HepG2 (cell line): ENCODE measurements around the gene ITGA6. TPM values are rescaled to one million over a fixed set of nuclear protein-coding genes. Genes with fewer than 3 reads are reported as not detected.

Experiments
- ATAC-seq: fragments of 200-7000 bp; cut with Tn5 transposase; 3 replicates; pipeline ENCODE4 v1.9.1; 2020; ENCODE audit warnings: mild to moderate bottlenecking, moderate library complexity
- BruUV-seq: library from RNA; stranded (reverse); fragments of 400-500 nt; replicated peaks from 2 replicates; lab custom pipeline; 2021; lab: Mats Ljungman, UMichigan
- CTCF ChIA-PET: fragments of 300-600 bp; formaldehyde crosslinking; extraction: SDS; loops from one replicate; lab custom pipeline; 2021; ENCODE audit warnings: low total read pairs, inconsistent platforms, low intra/inter-chr PET ratio; lab: Yijun Ruan, JAX
- POLR2A ChIA-PET: fragments of 350-600 bp; sonication (Branson Sonifier 250); formaldehyde crosslinking; loops from one replicate; lab custom pipeline; 2020; ENCODE audit warnings: antibody characterized with exemption, inconsistent platforms; lab: Yijun Ruan, JAX
- DNase-seq: peaks from one replicate; pipeline ENCODE4 v3.0.0-alpha.2; 2015; ENCODE audit warnings: low spot score
- FAIRE-seq: peaks from 3 replicates; lab custom pipeline; 2011; peaks lifted over from hg19 to GRCh38; lab: Jason Lieb, UNC
- H2AFZ ChIP-seq: one replicate; pipeline ENCODE4 v1.6.1; 2011; ENCODE audit warnings: low read length, inconsistent platforms
- H3K27ac ChIP-seq: fragments of 300-600 bp; 3 replicates; pipeline ENCODE4 v1.8.0; 2011; ENCODE audit warnings: mixed run types, mild to moderate bottlenecking, mixed read lengths, low read length, inconsistent platforms; ENCODE audit not compliant: insufficient read depth; ENCODE audit errors: extremely low read length
- H3K27me3 ChIP-seq, 2 experiments: fragments of 200-600 bp in 1 of 2; 2 replicates in 1 of 2; 3 replicates in 1 of 2; pipeline versions ENCODE4 v1.6.0 to v1.8.0; 2011; ENCODE audit warnings: low read length in 2 of 2, mild to moderate bottlenecking in 2 of 2, moderate library complexity in 2 of 2, inconsistent platforms in 1 of 2; ENCODE audit not compliant: insufficient read depth in 2 of 2, control insufficient read depth in 1 of 2
- H3K36me3 ChIP-seq, 2 experiments: fragments of 200-600 bp in 1 of 2; replicated peaks in 1 of 2; 2 replicates in 1 of 2; 3 replicates in 1 of 2; pipeline versions ENCODE4 v1.5.1 to v1.8.0; 2011; ENCODE audit warnings: low read length in 2 of 2, inconsistent platforms in 1 of 2; ENCODE audit not compliant: insufficient read depth in 2 of 2, control insufficient read depth in 1 of 2
- H3K4me1 ChIP-seq: 2 replicates; pipeline ENCODE4 v1.5.1; 2012; ENCODE audit warnings: low read length, inconsistent platforms; ENCODE audit not compliant: insufficient read depth
- H3K4me2 ChIP-seq: 2 replicates; pipeline ENCODE4 v1.6.0; 2011; ENCODE audit warnings: low read depth, low read length, inconsistent platforms
- H3K4me3 ChIP-seq, 3 experiments: fragments of 200-600 bp in 1 of 3; sonication (generic), shearing (Covaris generic) in 1 of 3; replicated peaks in 1 of 3; 2 replicates each; pipeline ENCODE4 v1.5.1; 2011 to 2016; ENCODE audit warnings: low read length in 3 of 3, inconsistent platforms in 2 of 3, low read depth in 2 of 3, mild to moderate bottlenecking in 2 of 3, control low read depth in 1 of 3, mixed read lengths in 1 of 3; ENCODE audit not compliant: insufficient read depth in 1 of 3
- H3K79me2 ChIP-seq: one replicate; pipeline ENCODE4 v1.6.1; 2011; ENCODE audit warnings: low read length, inconsistent platforms; ENCODE audit not compliant: insufficient read depth
- H3K9ac ChIP-seq: 2 replicates; pipeline ENCODE4 v1.6.0; 2011; ENCODE audit warnings: mild to moderate bottlenecking, low read depth, low read length, inconsistent platforms; ENCODE audit not compliant: insufficient read depth
- H3K9me3 ChIP-seq: 2 replicates; pipeline ENCODE4 v1.5.1; 2012; ENCODE audit warnings: mild to moderate bottlenecking, low read length
- H4K20me1 ChIP-seq: 2 replicates; pipeline ENCODE4 v1.6.0; 2011; ENCODE audit warnings: inconsistent platforms, mild to moderate bottlenecking, low read length, moderate library complexity; ENCODE audit not compliant: insufficient read depth
- BATF2 ChIP-seq: sonication (generic); formaldehyde crosslinking; IDR thresholded peaks from 2 replicates; pipeline ENCODE4 v1.8.0; 2022; ENCODE audit warnings: mild to moderate bottlenecking, missing genetic modification reagents, moderate library complexity
- CREB1 ChIP-seq, 2 experiments: fragments of 450-650 bp in 1 of 2; IDR thresholded peaks; 2 replicates each; pipeline ENCODE4 v1.6.1; 2016 to 2017; ENCODE audit warnings: control low read depth in 1 of 2, mild to moderate bottlenecking in 1 of 2, missing compliant biosample characterization in 1 of 2, missing genetic modification characterization in 1 of 2
- DNMT1 ChIP-seq: sonication (generic); formaldehyde crosslinking; IDR thresholded peaks from 2 replicates; pipeline ENCODE4 v1.5.1; 2020; ENCODE audit warnings: mild to moderate bottlenecking, missing genetic modification reagents
- HOXA9 ChIP-seq: sonication (generic); formaldehyde crosslinking; IDR thresholded peaks from 2 replicates; pipeline ENCODE4 v1.8.1; 2022; ENCODE audit warnings: missing genetic modification reagents, mild to moderate bottlenecking, moderate library complexity, borderline replicate concordance
- NFAT5 ChIP-seq: sonication (generic); formaldehyde crosslinking; IDR thresholded peaks from 2 replicates; pipeline ENCODE4 v1.4.0; 2020; ENCODE audit warnings: missing genetic modification reagents
- STAG1 ChIP-seq: sonication (generic); formaldehyde crosslinking; IDR thresholded peaks from 2 replicates; pipeline ENCODE4 v1.4.0; 2020; ENCODE audit warnings: missing genetic modification reagents
- TCF12 ChIP-seq, 2 experiments: fragments of 450-650 bp in 1 of 2; sonication (generic) in 1 of 2; formaldehyde crosslinking in 1 of 2; IDR thresholded peaks; 2 replicates each; pipeline versions ENCODE4 v1.6.1 to v1.8.0; 2017 to 2022; ENCODE audit warnings: antibody characterized with exemption in 1 of 2, mild to moderate bottlenecking in 1 of 2, missing genetic modification reagents in 1 of 2, moderate library complexity in 1 of 2
- ZC3H13 ChIP-seq: sonication (generic); formaldehyde crosslinking; IDR thresholded peaks from 2 replicates; pipeline ENCODE4 v1.8.1; 2023; ENCODE audit warnings: mild to moderate bottlenecking, missing genetic modification reagents, moderate library complexity
- ZNF10 ChIP-seq: sonication (generic); formaldehyde crosslinking; IDR thresholded peaks from 2 replicates; pipeline ENCODE4 v1.4.0; 2020; ENCODE audit warnings: mild to moderate bottlenecking, low read depth, missing genetic modification reagents, borderline replicate concordance
- ZNF75D ChIP-seq: sonication (generic); formaldehyde crosslinking; IDR thresholded peaks from 2 replicates; pipeline ENCODE4 v1.8.1; 2023; ENCODE audit warnings: missing genetic modification reagents, mild to moderate bottlenecking, borderline replicate concordance
- WGBS: methylation state at CpG from one replicate; pipeline ENCODE4 v1.1.6; 2017; ENCODE audit warnings: low lambda C conversion rate; 5-methylcytosine and 5-hydroxymethylcytosine counted together
- in situ Hi-C: cut with HindIII; loops from 2 replicates; pipeline ENCODE4 v1.10.0; 2017; ENCODE audit warnings: low pct_unique_long_range_greater_than_20kb; ENCODE audit not compliant: extremely low pct_ligation_motif_present
- intact Hi-C: fragments of 100-400 bp; cut with micrococcal nuclease; formaldehyde crosslinking; loops from one replicate; pipeline ENCODE4 v1.10.0; 2022; ENCODE audit not compliant: unreplicated experiment
- polyA plus RNA-seq, 8 experiments: library from polyadenylated mRNA; depleted of rRNA in 3 of 8; stranded (reverse) in 7 of 8; unstranded in 1 of 8; fragments of >200 nt; fragmentation: Illumina TruSeq in 4 of 8; extraction: Trizol in 4 of 8; gene quantifications; 2 replicates each; pipeline versions ENCODE4 v1.2.1 to v1.2.3, GENCODE V29; 2011 to 2016; ENCODE audit warnings: low read depth in 4 of 8, missing spikeins in 1 of 8, mixed read lengths in 1 of 8; ENCODE audit not compliant: insufficient read depth in 1 of 8
- total RNA-seq, 5 experiments: library from RNA; depleted of rRNA; stranded (reverse); fragments of >200 nt; fragmentation: Illumina TruSeq; extraction: Trizol; gene quantifications; 2 replicates each; pipeline ENCODE4 v1.2.3, GENCODE V29; 2016; ENCODE audit warnings: low read depth in 1 of 5

Gene ITGA6
- total and polyA plus RNA-seq, 2 of the 13 experiments (the other 11 are each of a cell fraction or from before 2014, with no cell fraction given): 24.0 to 92.5 TPM

GRCh38 chr2:172425336-172425735, 2.0 kb upstream of the ITGA6 start:
- CTCF ChIA-PET: no interaction called here
- BruUV-seq: no TSS peak

GRCh38 chr2:172426635-172427255, 641 bp upstream of the ITGA6 start:
- intact Hi-C loops: loop anchor here (1.0 to 5.0 kb wide), 2 partner anchors 87 to 131 kb away; partner anchors contain the start of gene PDK1
- POLR2A ChIA-PET: interaction anchor here (0.7 to 5.2 kb wide), 10 partner anchors 14 to 321 kb away, joined by 3 to 88 read pairs (median 4); no protein-coding TSS in a partner anchor
- WGBS: 63% methylated on average over 17 of the region's 17 CpGs
- TF ChIP-seq NFAT5 (CRISPR knock-in tag) (peak; percentile 47; the same call in 1 of the 2 replicates), HOXA9 (CRISPR knock-in tag) (0 out of 2 replicates have a peak, but pooled peaks have one; percentile 1), ZC3H13 (no peak), CREB1 (IDR thresholded peaks at IDR 0.05) (peak; percentile 72; the same call in 1 of the 2 replicates), CREB1 (CRISPR knock-in tag; IDR thresholded peaks at IDR 0.05) (peak; percentile 36; the same call in 1 of the 2 replicates), TCF12 (IDR thresholded peaks at IDR 0.05) (no peak), TCF12 (CRISPR knock-in tag; IDR thresholded peaks at IDR 0.05) (no peak), BATF2 (CRISPR knock-in tag) (peak; percentile 58; the same call in 1 of the 2 replicates), DNMT1 (no peak), ZNF10 (CRISPR knock-in tag) (no peak)

More at GRCh38 chr2:172425336-172425735, 2.0 kb upstream of the ITGA6 start:
- no peak overlapping the region for H2AFZ ChIP-seq
- ATAC-seq (no peak), DNase-seq (no peak), FAIRE-seq (no peak)
- in situ Hi-C loops (loop anchor here (5.0 kb wide), 1 partner anchor 37 kb away; no protein-coding TSS in a partner anchor), intact Hi-C loops (loop anchor here (5.0 kb wide), 1 partner anchor 132 kb away; the partner anchor contains the start of gene PDK1)
- peaks cover 1 to 26% of the 10 kb centered on the region in 2 experiments; a peak in 3 of 5 replicates for H3K27me3 ChIP-seq
- H3K9ac ChIP-seq: no peak overlapping the region
- H4K20me1 ChIP-seq: peaks cover 8% of the 10 kb centered on the region; the same call in 1 of the 2 replicates
- H3K9me3 ChIP-seq: no peaks in the 10 kb centered on the region
- no peak overlapping the region for H3K27ac ChIP-seq
- no peak overlapping the region for H3K4me3 ChIP-seq
- peaks cover 19% of the 10 kb centered on the region for H3K79me2 ChIP-seq
- H3K36me3 ChIP-seq: no peaks in the 10 kb centered on the region
- POLR2A ChIA-PET: no interaction called here
- H3K4me1 ChIP-seq: peaks cover 18% of the 10 kb centered on the region
- no peak overlapping the region for H3K4me2 ChIP-seq
- TF ChIP-seq ZNF75D (CRISPR knock-in tag) (no peak), STAG1 (CRISPR knock-in tag) (peak; percentile 28; the same call in 1 of the 2 replicates)

More at GRCh38 chr2:172426635-172427255, 641 bp upstream of the ITGA6 start:
- ATAC-seq (peak; percentile 1; the same call in 1 of the 3 replicates), FAIRE-seq (no peak), DNase-seq (no peak)
- Histone ChIP-seq H3K79me2 (peaks cover 33% of the 10 kb centered on the region), H4K20me1 (peaks cover 8% of the 10 kb centered on the region; the same call in 1 of the 2 replicates), H3K4me2 (peak overlapping the region; percentile 81), H3K9me3 (no peaks in the 10 kb centered on the region), H3K27me3 (peaks cover 1 to 12% of the 10 kb centered on the region in 2 experiments; a peak in 2 of 5 replicates), H2AFZ (peak overlapping the region; percentile 15), H3K27ac (peak overlapping the region; percentile 86), H3K9ac (peak overlapping the region; percentile 57), H3K4me3 (peak overlapping the region; percentile 65 to 97 (median 90); a peak in 5 of 6 replicates), H3K4me1 (peaks cover 33% of the 10 kb centered on the region), H3K36me3 (no peaks in the 10 kb centered on the region)
- in situ Hi-C loops: loop anchor here (5.0 kb wide), 1 partner anchor 36 kb away; no protein-coding TSS in a partner anchor
- TSS peak; percentile 70 for BruUV-seq
- CTCF ChIA-PET: interaction anchor here (3.0 kb wide), 2 partner anchors 35 to 39 kb away, joined by 12 to 17 read pairs; no protein-coding TSS in a partner anchor
